Esophagus squamous epithelium (tissue), 4 donors: Measurements from ENCODE around the gene ZCCHC13.

Experiments used
- POLR2A ChIP-seq, 4 donors: fragments of 450-650 bp; IDR thresholded peaks; one replicate each; pipeline ENCODE4 v1.6.1; 2017; ENCODE audit warnings: antibody characterized with exemption in 4 of 4, mild to moderate bottlenecking in 4 of 4, moderate library complexity in 3 of 4
- TF ChIP-seq, protein P1 (sequence below), 6 experiments: fragments of 450-650 bp in 4 of 6; fragments of 200-600 bp in 2 of 6; sonication (generic) in 2 of 6; IDR thresholded peaks; one replicate each; pipeline ENCODE4 v1.5.1; 2016 to 2019; ENCODE audit warnings: antibody characterized with exemption in 6 of 6, mild to moderate bottlenecking in 4 of 6, moderate library complexity in 4 of 6

DNA sequence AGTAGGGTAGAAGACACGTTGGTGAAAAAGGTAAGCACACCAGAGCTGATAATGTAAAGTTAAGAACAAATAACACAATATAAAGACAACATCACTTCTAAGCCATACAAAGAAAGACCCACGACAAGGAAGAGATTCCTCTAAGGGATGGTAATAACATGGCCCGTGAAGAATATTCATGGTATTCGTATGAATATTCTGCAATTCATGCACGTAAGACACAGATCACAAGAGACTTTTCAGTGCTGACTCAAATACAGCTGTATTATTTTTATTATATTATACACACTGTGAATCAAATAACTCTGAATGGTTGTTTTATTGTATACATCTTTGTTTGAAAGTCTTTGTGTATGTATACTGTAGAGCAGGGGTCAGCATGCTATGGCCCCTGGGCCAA is 29.5 kb upstream of the ZCCHC13 start:
- TF ChIP-seq, protein P1, sequence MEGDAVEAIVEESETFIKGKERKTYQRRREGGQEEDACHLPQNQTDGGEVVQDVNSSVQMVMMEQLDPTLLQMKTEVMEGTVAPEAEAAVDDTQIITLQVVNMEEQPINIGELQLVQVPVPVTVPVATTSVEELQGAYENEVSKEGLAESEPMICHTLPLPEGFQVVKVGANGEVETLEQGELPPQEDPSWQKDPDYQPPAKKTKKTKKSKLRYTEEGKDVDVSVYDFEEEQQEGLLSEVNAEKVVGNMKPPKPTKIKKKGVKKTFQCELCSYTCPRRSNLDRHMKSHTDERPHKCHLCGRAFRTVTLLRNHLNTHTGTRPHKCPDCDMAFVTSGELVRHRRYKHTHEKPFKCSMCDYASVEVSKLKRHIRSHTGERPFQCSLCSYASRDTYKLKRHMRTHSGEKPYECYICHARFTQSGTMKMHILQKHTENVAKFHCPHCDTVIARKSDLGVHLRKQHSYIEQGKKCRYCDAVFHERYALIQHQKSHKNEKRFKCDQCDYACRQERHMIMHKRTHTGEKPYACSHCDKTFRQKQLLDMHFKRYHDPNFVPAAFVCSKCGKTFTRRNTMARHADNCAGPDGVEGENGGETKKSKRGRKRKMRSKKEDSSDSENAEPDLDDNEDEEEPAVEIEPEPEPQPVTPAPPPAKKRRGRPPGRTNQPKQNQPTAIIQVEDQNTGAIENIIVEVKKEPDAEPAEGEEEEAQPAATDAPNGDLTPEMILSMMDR (IDR thresholded peaks at IDR 0.05): no peak
- no peak for TF ChIP-seq POLR2A (IDR thresholded peaks at IDR 0.05)
